HG03378 (cell line): ENCODE results near the gene ARID5B.

Experiments
- ATAC-seq: cut with Tn5 transposase; IDR thresholded peaks from one replicate; pipeline ENCODE4 v1.9.1; 2021; ENCODE audit warnings: mild to moderate bottlenecking, moderate library complexity; ENCODE audit not compliant: unreplicated experiment

The ARID5B gene

GRCh38 chr10:61933859-61934555 lies 32.5 kb downstream of the ARID5B start:
- ATAC-seq: no peak

DNA sequence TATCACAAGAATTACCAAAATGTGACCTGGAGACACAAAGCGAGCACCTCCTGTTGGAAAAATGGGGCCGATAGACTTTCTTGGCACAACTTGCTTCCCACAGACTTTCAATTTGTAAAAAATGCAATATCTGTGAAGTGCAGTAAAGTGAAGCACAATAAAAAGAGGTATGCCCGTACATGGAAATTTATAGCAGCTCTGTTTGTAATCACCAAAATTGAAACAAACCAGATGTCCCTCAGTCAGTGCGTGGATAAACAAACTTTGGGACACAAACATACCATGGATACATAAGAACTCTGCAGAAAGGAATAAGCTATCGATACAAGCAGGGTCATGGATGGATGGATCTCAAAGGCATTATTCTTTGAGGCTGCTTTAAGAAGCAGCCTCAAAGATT lies 33.6 kb downstream of the ARID5B start:
- no peak for ATAC-seq

DNA sequence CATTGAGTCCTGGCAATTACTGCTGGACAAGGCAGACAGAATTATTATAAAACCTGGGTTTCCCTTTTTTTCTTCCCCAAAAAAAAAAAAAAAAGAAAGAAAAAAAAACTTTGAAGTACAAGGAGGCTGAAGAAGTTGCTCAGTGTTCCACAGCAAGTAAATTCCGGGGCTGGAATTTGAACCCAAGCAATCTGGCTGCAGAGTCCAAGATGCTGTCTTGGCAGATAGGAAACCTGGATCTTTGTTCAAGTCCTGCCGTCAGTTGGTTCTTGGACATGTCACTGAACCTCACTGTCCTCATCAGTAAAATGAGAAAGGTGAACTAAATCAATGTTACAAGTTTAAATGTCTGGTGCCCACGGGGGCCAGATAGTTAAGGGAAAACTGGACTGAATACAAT lies 35.3 kb downstream of the ARID5B start:
- ATAC-seq: no peak

DNA sequence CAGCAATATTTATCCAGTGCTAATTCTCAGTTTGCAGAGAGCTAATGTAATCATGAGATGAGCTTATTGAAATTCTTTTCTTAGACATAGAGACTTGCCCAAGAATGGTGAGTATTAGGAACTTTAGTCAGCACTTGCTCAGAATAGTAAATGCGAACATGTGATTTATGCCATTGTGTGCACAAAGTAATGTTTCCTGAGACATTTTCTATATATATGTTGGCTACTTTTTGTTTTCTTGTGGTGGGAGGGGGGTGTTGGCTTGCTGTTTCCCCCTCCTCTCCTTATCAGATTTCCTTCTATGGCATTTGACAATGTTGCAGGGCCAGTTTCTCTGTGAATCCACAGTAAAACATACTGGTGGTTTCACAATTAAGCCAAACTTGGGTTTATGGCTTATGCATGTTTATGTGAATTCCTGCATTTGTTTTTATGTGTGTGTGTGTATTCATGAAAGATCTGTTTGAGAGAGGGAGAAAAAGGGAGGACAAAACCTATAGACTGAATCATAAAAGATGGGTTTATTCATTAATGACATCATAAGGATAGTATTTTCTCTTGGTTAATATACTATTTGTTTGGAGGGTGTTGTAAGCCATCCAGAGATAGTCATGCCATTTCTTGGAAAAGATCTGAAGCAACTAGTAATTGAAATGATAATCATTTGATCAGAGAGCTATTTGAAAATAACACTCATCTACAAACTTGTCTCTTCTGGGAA lies 36.3 kb downstream of the ARID5B start:
- peak; percentile 41 for ATAC-seq

DNA sequence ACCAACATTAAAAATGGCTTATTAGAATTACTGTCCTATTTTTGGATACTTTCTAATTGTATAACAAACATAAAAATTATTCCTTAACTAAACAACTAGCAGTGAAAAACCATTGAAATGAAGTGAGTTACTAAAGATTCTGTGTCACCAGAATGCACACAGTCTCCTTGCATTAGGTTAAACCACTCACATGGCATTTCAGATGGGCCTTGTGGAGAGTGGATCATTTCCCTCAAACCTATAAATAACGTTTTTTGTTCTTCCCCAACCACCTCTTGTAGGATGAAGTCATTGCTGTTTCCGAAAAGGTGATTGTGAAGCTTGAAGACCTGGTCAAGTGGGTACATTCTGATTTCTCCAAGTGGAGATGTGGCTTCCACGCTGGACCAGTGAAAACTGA lies 38.4 kb downstream of the ARID5B start:
- ATAC-seq: no peak

GRCh38 chr10:61941202-61941681 lies 39.7 kb downstream of the ARID5B start:
- ATAC-seq: no peak

DNA sequence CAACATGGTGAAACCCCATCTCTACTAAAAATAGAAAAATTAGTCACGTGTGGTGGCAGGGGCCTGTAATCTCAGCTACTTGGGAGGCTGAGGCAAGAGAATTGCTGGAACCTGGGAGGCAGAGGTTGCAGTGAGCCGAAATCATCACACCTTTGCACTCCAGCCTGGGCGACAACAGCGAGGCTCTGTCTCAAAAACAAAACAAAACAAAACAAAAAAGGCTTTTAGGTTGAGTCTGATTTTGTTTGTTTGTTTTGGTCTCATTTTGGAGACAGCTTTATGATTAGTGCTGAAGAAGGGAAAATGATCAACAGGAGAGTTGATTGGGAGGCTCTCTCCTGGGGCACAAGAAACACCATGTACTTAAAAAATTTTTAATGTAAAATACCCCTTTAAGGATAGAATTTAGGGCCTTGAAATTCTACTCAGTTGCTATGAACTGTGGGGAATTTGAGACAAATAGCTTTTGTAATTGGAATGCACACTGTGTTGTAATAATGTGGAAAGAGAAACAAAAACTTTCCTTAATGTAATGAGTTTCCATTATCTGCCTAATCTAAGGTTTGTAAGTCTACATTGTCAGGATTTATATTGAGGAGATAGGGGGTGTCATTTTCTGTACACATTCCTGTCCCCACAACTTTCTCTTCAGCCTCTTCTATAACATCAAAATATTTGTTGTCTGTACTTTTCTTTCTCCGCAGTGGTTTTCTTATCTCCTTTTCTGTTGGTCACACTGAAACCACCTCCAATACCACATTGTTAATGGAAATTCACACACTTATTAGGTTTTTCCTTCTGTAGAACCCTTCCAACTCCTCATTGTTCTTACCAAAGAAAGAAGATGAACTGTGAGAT lies 41.3 kb downstream of the ARID5B start:
- no peak for ATAC-seq

DNA sequence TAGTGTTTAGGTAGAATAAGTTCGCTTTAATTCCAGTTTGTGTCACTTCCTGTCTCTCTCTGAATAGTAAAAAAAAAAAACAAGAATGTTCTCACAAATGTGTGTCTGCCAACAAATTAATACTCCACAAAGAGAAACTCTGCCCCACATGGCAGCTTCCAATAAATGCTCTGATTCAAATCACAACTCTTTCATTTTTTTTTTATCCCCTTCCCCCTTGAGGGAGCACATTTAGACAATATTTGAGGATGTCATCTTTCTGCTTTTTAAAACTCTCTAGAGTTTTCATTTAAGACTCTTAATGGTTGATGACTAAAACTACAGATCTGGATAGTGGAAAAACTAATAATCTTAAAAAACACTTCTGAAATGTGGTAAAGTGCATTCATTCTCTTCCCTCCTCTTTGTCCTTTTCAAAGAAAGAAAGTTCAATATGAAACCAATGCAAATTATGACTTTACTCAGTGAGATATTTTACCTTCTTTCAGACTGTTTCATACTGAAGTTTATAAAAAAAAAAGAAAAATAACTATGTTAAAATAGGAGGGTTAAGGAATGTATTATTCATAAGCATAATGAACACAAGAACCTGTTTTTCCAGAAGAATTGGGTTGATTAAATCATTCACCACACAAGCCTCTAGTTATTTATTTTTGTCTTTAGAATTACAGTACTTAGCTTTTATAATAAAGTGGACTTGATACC lies 42.3 kb downstream of the ARID5B start:
- ATAC-seq: peak; percentile 49

DNA sequence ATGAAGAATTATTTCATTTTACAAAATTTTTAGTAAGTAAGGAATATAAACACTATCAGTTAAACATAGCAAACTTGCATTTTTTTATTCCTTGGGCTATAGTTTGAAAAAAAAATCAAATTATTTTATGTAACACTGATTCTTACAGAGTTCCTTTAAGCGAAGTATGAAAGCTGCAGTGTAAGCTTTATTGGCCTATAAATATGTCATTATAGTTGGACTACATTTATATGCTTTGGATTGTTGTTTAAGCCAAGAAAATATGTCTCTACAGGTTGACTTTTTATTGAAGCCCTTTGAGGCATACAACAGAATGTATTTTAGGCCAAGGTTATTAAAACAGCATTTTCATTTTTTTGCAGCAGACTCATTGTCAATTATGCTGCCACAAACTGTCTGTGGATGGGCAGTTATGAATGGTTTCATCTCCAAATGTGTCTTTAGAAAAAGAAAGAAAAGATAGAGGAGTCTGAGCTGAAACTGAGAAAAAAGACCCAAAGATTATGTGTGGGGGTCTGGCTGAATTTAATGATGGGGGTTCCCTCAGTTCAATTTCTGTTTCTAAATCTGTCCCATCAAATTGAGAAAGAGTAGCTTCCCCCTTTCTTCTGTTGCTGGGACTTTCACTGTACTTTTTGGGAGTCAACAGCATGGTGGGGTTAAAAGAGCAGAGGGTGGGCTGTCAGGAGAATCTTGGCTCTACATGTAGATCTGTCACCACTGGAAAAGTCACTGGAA lies 43.1 kb downstream of the ARID5B start:
- no peak for ATAC-seq

GRCh38 chr10:61949687-61950086 lies 48.2 kb downstream of the ARID5B start:
- ATAC-seq: no peak

- ATAC-seq: no peak
Measured at GRCh38 chr10:61950449-61951143, 49.1 kb downstream of the ARID5B start.

DNA sequence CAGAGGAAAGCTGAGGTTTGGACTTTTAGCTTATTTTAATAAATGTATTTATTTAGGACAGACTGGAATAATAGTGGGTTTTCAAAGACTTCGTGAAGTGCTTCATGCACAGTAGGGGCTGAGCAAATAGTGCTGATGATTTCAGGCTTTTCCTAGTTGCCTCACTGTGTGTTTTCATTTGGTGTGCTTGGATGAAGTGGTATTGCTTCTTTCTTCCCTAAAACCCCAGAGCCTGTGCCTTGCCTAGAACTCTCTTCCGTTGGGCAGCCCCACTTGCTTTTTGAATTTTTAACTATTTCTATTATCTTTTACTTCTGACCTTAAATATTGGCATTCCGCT lies 49.6 kb downstream of the ARID5B start:
- no peak for ATAC-seq

DNA sequence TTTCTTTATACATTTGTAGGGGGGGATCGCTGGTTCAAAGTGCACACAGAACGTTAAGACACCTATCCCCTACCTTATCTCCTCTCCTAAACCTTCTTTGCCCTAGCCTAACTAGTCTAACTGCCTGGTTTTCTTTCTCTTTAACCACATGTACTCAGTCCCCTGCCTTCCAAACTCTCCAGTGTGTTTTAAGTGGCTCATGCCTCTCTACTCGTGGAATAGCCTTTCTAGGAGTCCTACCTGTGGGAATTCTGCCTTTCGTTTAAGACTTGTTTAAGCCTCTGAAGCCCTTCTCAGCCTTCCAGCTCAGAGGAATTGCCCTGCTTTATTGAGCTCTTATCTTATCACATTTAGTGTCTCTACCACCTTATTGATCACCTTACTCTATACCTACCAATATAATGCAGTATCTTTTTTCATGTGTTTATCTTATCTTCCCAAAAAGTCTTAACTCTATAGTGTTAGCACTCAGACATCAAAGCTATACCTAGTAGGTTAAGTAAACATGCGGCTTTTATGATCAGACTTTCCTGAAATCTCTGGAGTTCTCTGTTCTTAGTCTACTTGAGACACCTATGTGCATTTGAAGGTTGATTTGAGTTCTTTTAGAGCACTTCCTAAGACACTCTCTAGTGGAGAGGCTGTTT lies 50.7 kb downstream of the ARID5B start:
- ATAC-seq: no peak

DNA sequence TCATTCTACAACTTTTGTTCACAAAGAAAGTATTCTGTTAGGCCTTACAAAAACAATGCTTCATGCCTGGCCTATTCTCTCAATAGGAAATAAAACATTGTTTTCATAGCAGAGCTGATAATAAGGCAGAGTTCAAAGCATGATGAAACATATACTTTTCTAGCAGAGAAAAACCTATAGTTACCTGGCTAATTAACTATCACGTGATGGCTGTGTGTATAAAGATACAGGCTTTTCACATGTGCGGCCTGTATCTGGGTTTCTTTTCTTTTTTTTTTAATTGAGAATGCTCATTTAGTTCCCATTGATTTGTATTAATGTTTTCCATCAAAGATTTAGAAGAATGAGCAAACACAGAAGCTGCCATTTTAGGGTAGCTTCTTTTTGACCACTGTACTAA lies 51.7 kb downstream of the ARID5B start:
- no peak for ATAC-seq

- no peak for ATAC-seq
Measured at GRCh38 chr10:61957806-61958205, 56.3 kb downstream of the ARID5B start.

GRCh38 chr10:61958311-61958710 lies 56.8 kb downstream of the ARID5B start:
- no peak for ATAC-seq

- no peak for ATAC-seq
Measured at GRCh38 chr10:61958805-61959204, 57.3 kb downstream of the ARID5B start.

DNA sequence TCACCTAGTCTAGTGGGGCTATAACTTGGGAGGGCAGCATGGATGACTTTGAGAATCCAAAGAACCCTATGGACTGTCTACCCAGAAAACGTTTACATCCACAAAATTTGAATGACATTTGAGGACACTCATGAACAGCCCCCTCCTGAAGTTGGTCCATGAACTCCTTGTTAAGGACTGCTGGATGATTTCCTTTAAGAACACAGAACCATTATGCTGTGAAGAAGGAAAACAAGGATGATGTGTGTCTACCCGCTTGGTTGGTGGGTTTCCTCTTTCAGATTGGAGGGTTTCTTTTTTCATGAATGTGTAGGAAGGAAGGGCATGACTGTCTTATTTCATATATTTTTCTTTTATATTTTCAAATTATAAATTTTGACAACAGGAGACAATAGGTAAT lies 58.3 kb downstream of the ARID5B start:
- no peak for ATAC-seq

- no peak for ATAC-seq
Measured at GRCh38 chr10:61960396-61961120, 59.1 kb downstream of the ARID5B start.
